Ovary (tissue), 3 donors: ENCODE results near the gene SPAG9.

Experiments used
- EP300 ChIP-seq: sonication (generic); formaldehyde crosslinking; IDR thresholded peaks from one replicate; pipeline ENCODE4 v1.6.1; 2017; ENCODE audit warnings: antibody characterized with exemption
- POLR2A ChIP-seq: fragments of 450-650 bp; IDR thresholded peaks from one replicate; pipeline ENCODE4 v1.6.1; 2017; ENCODE audit warnings: antibody characterized with exemption, mild to moderate bottlenecking, moderate library complexity
- TF ChIP-seq, protein P1 (sequence below), 3 donors: fragments of 450-650 bp in 2 of 3; fragments of 200-600 bp in 1 of 3; IDR thresholded peaks; one replicate each; pipeline versions ENCODE4 v1.5.1 to v1.8.0; 2016 to 2022; ENCODE audit warnings: antibody characterized with exemption in 3 of 3, mild to moderate bottlenecking in 1 of 3
- donor health status: DM: no; HTN: no; CAD: no.

DNA sequence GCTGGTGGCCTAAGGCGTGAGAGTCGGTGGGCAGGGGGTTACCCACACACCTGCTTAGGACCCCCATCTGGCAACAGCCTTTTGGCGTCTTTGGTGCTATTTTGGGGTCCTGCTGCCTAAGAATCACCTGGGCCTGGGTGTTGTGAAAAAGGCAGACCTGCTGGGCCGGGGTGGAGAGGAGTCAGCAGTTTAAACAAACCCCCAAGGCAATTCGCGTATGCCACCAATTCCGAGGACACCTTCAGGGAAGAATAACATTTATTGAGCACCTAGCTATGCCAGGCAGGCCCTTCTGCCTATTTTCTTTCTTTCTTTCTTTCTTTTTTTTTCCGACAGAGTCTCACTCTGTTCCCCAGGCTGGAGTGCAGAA, 200.6 kb downstream of the SPAG9 start:
- TF ChIP-seq, protein P1, sequence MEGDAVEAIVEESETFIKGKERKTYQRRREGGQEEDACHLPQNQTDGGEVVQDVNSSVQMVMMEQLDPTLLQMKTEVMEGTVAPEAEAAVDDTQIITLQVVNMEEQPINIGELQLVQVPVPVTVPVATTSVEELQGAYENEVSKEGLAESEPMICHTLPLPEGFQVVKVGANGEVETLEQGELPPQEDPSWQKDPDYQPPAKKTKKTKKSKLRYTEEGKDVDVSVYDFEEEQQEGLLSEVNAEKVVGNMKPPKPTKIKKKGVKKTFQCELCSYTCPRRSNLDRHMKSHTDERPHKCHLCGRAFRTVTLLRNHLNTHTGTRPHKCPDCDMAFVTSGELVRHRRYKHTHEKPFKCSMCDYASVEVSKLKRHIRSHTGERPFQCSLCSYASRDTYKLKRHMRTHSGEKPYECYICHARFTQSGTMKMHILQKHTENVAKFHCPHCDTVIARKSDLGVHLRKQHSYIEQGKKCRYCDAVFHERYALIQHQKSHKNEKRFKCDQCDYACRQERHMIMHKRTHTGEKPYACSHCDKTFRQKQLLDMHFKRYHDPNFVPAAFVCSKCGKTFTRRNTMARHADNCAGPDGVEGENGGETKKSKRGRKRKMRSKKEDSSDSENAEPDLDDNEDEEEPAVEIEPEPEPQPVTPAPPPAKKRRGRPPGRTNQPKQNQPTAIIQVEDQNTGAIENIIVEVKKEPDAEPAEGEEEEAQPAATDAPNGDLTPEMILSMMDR (IDR thresholded peaks at IDR 0.05) = no peak
- no peak for TF ChIP-seq POLR2A
- TF ChIP-seq EP300 = no peak
